ENCODE measurements around the gene CRAT. TPM values are rescaled to one million over a fixed set of nuclear protein-coding genes. Genes with fewer than 3 reads are reported as not detected.

CRAT gene
- total and polyA plus RNA-seq, 2 of the 4 experiments (the other 2 are of a cell fraction) = 18.8 to 41.6 TPM

DNA sequence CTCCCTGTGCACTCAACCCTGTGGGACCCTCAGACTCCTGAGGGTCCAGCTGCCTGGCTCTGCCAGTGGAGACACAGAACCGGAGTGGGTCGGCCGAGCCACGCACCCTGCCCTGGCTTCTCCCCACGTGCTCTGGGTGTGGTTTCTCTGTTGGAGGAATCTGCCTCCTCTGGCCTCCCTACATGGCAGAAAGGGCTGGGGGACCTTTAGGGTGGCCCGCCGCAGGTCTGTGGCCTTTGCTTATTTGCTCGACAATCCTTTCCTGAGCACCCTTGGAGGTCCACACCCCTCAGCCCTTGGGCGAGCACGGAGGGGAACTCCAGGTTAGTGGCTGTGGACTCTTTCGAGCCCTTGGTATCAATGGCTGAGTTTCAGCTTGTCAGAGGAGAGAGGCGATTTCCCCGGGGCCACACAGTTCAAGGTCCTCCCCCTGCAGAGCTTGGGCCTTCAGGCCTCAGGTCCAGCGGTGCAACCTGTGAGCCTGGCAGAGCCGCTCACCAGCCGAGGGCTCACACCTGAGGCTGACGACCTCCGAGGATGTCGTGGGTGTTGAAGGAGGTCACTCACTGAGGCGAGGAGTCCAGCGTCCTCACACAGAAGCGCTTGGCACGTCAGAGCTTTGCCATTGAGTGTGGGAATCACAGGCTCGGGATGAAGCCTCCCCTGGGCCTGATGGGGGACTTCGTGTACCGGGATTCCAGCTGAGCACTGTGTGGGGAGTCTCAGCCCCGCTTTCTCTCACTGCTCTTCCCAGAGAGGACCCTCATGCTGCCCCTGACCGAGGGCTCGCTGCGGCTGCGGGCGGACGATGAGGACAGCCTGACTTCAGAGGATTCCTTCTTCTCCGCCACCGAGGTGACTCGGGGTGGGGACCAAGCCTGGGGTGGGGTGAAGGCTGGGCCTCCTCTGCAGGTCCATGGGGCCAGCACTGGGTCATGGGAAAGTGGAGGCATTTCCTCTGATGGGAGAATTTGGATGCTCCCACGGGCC lies 50.5 kb downstream of the CRAT start:
- POLR2A ChIA-PET (ENCODE audit: unreplicated experiment) = no interaction called here
- CTCF ChIA-PET = no interaction called here
- in situ Hi-C loops (cut with MboI; ENCODE audit: low sequenced_read_pairs) (no loop called here), intact Hi-C loops (cut with micrococcal nuclease) (no loop called here), dilution Hi-C loops (cut with HindIII; ENCODE audit: low sequenced_read_pairs, unreplicated experiment) (no loop called here)
- H2AK9ac ChIP-seq (replicated peaks; ENCODE audit: low read depth, low read length, poor library complexity) = no peak overlapping the region
- H4K5ac ChIP-seq (ENCODE audit: low read depth, low read length) = no peak overlapping the region
- H2AFZ ChIP-seq (replicated peaks; ENCODE audit: low read length, poor library complexity) = no peak overlapping the region
- H3K23ac ChIP-seq (ENCODE audit: low read depth, low read length) = no peak overlapping the region
- no peaks in the 10 kb centered on the region for H3K4me1 ChIP-seq (ENCODE audit: control insufficient read depth, insufficient read depth, low read length)
- no peaks in the 10 kb centered on the region for H3K9me3 ChIP-seq (ENCODE audit: control insufficient read depth, insufficient read depth, low read length)
- no peak overlapping the region for H4K8ac ChIP-seq (ENCODE audit: low read depth in 2 of 2, low read length in 2 of 2)
- DNase-seq (no peak), ATAC-seq (ENCODE audit: low read depth) (no peak)
- no peak overlapping the region for H3K18ac ChIP-seq (ENCODE audit: low read depth, low read length)
- WGBS, 2 experiments (ENCODE audit: extremely low coverage in 2 of 2, insufficient read length in 1 of 2) = 95% methylated on average over 7 of the region's 37 CpGs; no CpG with 5 or more reads in 1 of the 2 experiments
- no TSS peak for BruUV-seq (replicated peaks)
- H3K27me3 ChIP-seq (ENCODE audit: control insufficient read depth, insufficient read depth, low read length) = no peaks in the 10 kb centered on the region
- no peak overlapping the region for H3K4ac ChIP-seq (ENCODE audit: low read depth, low read length)
- no peak overlapping the region for H3K14ac ChIP-seq (replicated peaks; ENCODE audit: low read depth, low read length)
- H2BK5ac ChIP-seq (ENCODE audit: low read depth, low read length, poor library complexity, severe bottlenecking) = no peak overlapping the region
- H2BK15ac ChIP-seq (ENCODE audit: low read depth, low read length) = no peak overlapping the region
- no peak overlapping the region for H4K91ac ChIP-seq (ENCODE audit: insufficient read depth, low read depth, low read length)
- H3K27ac ChIP-seq (ENCODE audit: insufficient read depth, low read length) = no peak overlapping the region
- no peak overlapping the region for H3K4me2 ChIP-seq (ENCODE audit: low read depth, low read length)
- TF ChIP-seq CHD1 (IDR thresholded peaks at IDR 0.05; ENCODE audit: low read depth, low read length) (no peak), RFX5 (IDR thresholded peaks at IDR 0.05; ENCODE audit: low read depth, low read length) (no peak), MAZ (IDR thresholded peaks at IDR 0.05; ENCODE audit: borderline replicate concordance, low read depth, low read length) (no peak)
- no peak overlapping the region for H2BK20ac ChIP-seq (ENCODE audit: low read depth, low read length)
- H3K9me1 ChIP-seq (ENCODE audit: insufficient read depth, low read length) = no peaks in the 10 kb centered on the region
- no peaks in the 10 kb centered on the region for H4K20me1 ChIP-seq (ENCODE audit: insufficient read depth, low read length)
- no peak overlapping the region for H3K4me3 ChIP-seq (ENCODE audit: insufficient read depth, low read depth, low read length)
- H2AK5ac ChIP-seq (ENCODE audit: low read depth, low read length) = no peak overlapping the region
- no peak overlapping the region for H3K9ac ChIP-seq (ENCODE audit: low read depth, low read length)
- peaks cover 43% of the 10 kb centered on the region for H3K36me3 ChIP-seq (ENCODE audit: control insufficient read depth, insufficient read depth, low read length)
- H2BK120ac ChIP-seq (ENCODE audit: low read depth, low read length) = no peak overlapping the region
- peaks cover 0 to 11% of the 10 kb centered on the region in 2 experiments; a peak in 1 of 4 replicates for H3K79me1 ChIP-seq (ENCODE audit: low read depth in 1 of 2, low read length in 2 of 2)
- no peak overlapping the region for H3K56ac ChIP-seq (ENCODE audit: extremely low read depth, insufficient read depth, low read length)

Data from IMR-90 (cell line).